DND-41 (cell line): ENCODE data around the gene MT1E.

Experiments
- ATAC-seq: fragments of 200-7000 bp; cut with Tn5 transposase; 3 replicates; pipeline ENCODE4 v1.9.1; 2021; ENCODE audit warnings: low read depth; ENCODE audit not compliant: insufficient read depth
- DNase-seq: peaks from one replicate; pipeline ENCODE4 v3.0.0-alpha.2; 2020
- H2AFZ ChIP-seq: 2 replicates; pipeline ENCODE4 v1.6.0; 2012; ENCODE audit warnings: low read depth, low read length
- H3K27ac ChIP-seq: 2 replicates; pipeline ENCODE4 v1.5.1; 2012; ENCODE audit warnings: low read length, inconsistent platforms
- H3K27me3 ChIP-seq: fragments of 200-600 bp; sonication (generic); 2 replicates; pipeline ENCODE4 v1.6.0; 2012; ENCODE audit warnings: low read length, mild to moderate bottlenecking, inconsistent platforms; ENCODE audit not compliant: insufficient read depth, poor library complexity
- H3K36me3 ChIP-seq: 2 replicates; pipeline ENCODE4 v1.5.1; 2012; ENCODE audit warnings: low read length, inconsistent platforms; ENCODE audit not compliant: insufficient read depth
- H3K4me1 ChIP-seq: 2 replicates; pipeline ENCODE4 v1.5.1; 2012; ENCODE audit warnings: mild to moderate bottlenecking, low read length; ENCODE audit not compliant: insufficient read depth
- H3K4me2 ChIP-seq: 2 replicates; pipeline ENCODE4 v1.6.0; 2012; ENCODE audit warnings: mild to moderate bottlenecking, moderate library complexity, low read length, inconsistent platforms; ENCODE audit not compliant: insufficient read depth
- H3K4me3 ChIP-seq, 2 experiments: fragments of 200-600 bp in 1 of 2; shearing (Covaris generic) in 1 of 2; 2 replicates each; pipeline ENCODE4 v1.5.1; 2012 to 2016; ENCODE audit warnings: inconsistent platforms in 2 of 2, low read length in 2 of 2, mild to moderate bottlenecking in 2 of 2, low read depth in 1 of 2, moderate library complexity in 1 of 2
- H3K79me2 ChIP-seq: 2 replicates; pipeline ENCODE4 v1.6.0; 2012; ENCODE audit warnings: low read length, inconsistent platforms; ENCODE audit not compliant: insufficient read depth
- H3K9ac ChIP-seq: 2 replicates; pipeline ENCODE4 v1.6.0; 2012; ENCODE audit warnings: low read depth, mild to moderate bottlenecking, inconsistent platforms, low read length, moderate library complexity
- H3K9me3 ChIP-seq: 2 replicates; pipeline ENCODE4 v1.5.1; 2012; ENCODE audit warnings: low read length, moderate library complexity, mild to moderate bottlenecking, inconsistent platforms; ENCODE audit not compliant: insufficient read depth, severe bottlenecking
- H4K20me1 ChIP-seq: 2 replicates; pipeline ENCODE4 v1.6.0; 2012; ENCODE audit warnings: low read length; ENCODE audit not compliant: insufficient read depth
- CTCF ChIP-seq: IDR thresholded peaks from 2 replicates; pipeline ENCODE4 v1.5.1; 2012; ENCODE audit warnings: borderline replicate concordance, low read length, moderate library complexity, mild to moderate bottlenecking; ENCODE audit not compliant: poor library complexity, severe bottlenecking; ENCODE audit errors: extremely low read depth
- EZH2 ChIP-seq: IDR thresholded peaks from 3 replicates; pipeline ENCODE4 v1.6.1; 2012; ENCODE audit warnings: borderline replicate concordance, low read depth, mild to moderate bottlenecking, moderate library complexity, low read length, inconsistent platforms; ENCODE audit not compliant: severe bottlenecking

The MT1E gene

GRCh38 chr16:56637814-56638750, 12.5 kb downstream of the MT1E start, which contains the start of gene MT1A:
TSS of gene MT1A (plus strand) at chr16:56638666. CDS start at chr16:56638739, 73 bp downstream.
- Histone ChIP-seq H4K20me1 (no peaks in the 10 kb centered on the region), H3K36me3 (no peaks in the 10 kb centered on the region), H2AFZ (no peak within 1 kb of the TSS), H3K79me2 (no peaks in the 10 kb centered on the region), H3K9me3 (no peaks in the 10 kb centered on the region), H3K4me1 (no peaks in the 10 kb centered on the region), H3K27ac (no peak within 1 kb of the TSS), H3K27me3 (peaks cover 34% of the 10 kb centered on the region), H3K4me2 (no peak within 1 kb of the TSS), H3K4me3 (no peak within 1 kb of the TSS), H3K9ac (no peak within 1 kb of the TSS)
- ATAC-seq (no peak), DNase-seq (no peak)
- TF ChIP-seq EZH2, result no peak

GRCh38 chr16:56639045-56639444, 13.5 kb downstream of the MT1E start:
- H3K4me2 ChIP-seq, result no peak overlapping the region
- DNase-seq (no peak), ATAC-seq (no peak)
- no peaks in the 10 kb centered on the region for H3K36me3 ChIP-seq
- H4K20me1 ChIP-seq, result no peaks in the 10 kb centered on the region
- TF ChIP-seq CTCF, result no peak
- no peak for TF ChIP-seq EZH2
- H3K27ac ChIP-seq, result no peak overlapping the region
- no peaks in the 10 kb centered on the region for H3K4me1 ChIP-seq
- H3K9ac ChIP-seq, result no peak overlapping the region
- H3K27me3 ChIP-seq, result peaks cover 38% of the 10 kb centered on the region
- no peaks in the 10 kb centered on the region for H3K9me3 ChIP-seq
- no peak overlapping the region for H2AFZ ChIP-seq
- no peak overlapping the region for H3K4me3 ChIP-seq
- H3K79me2 ChIP-seq, result no peaks in the 10 kb centered on the region

GRCh38 chr16:56640076-56640475, 14.5 kb downstream of the MT1E start:
- no peaks in the 10 kb centered on the region for H3K9me3 ChIP-seq
- H2AFZ ChIP-seq, result no peak overlapping the region
- no peak overlapping the region for H3K9ac ChIP-seq
- ATAC-seq, result no peak
- H3K4me3 ChIP-seq, result no peak overlapping the region
- no peaks in the 10 kb centered on the region for H3K79me2 ChIP-seq
- H3K36me3 ChIP-seq, result no peaks in the 10 kb centered on the region
- no peak overlapping the region for H3K4me2 ChIP-seq
- TF ChIP-seq EZH2 (no peak), CTCF (no peak)
- H4K20me1 ChIP-seq, result no peaks in the 10 kb centered on the region
- no peak for DNase-seq
- no peak overlapping the region for H3K27ac ChIP-seq
- peaks cover 44% of the 10 kb centered on the region for H3K27me3 ChIP-seq
- H3K4me1 ChIP-seq, result no peaks in the 10 kb centered on the region

- Histone ChIP-seq H3K27me3 (peaks cover 50% of the 10 kb centered on the region), H4K20me1 (no peaks in the 10 kb centered on the region)
Observed at GRCh38 chr16:56641166-56641565, 15.6 kb downstream of the MT1E start.

More at GRCh38 chr16:56641166-56641565, 15.6 kb downstream of the MT1E start:
- TF ChIP-seq CTCF, result no peak
- no peak for TF ChIP-seq EZH2
- no peaks in the 10 kb centered on the region for H3K36me3 ChIP-seq
- H3K4me1 ChIP-seq, result no peaks in the 10 kb centered on the region
- no peaks in the 10 kb centered on the region for H3K79me2 ChIP-seq
- no peak overlapping the region for H2AFZ ChIP-seq
- no peak overlapping the region for H3K4me2 ChIP-seq
- ATAC-seq (no peak), DNase-seq (no peak)
- no peak overlapping the region for H3K4me3 ChIP-seq
- H3K9me3 ChIP-seq, result no peaks in the 10 kb centered on the region
- H3K9ac ChIP-seq, result no peak overlapping the region
- no peak overlapping the region for H3K27ac ChIP-seq
